ENCODE data around the gene FLRT2.

Gene FLRT2

GRCh38 chr14:85565862-85566296 is 35.9 kb downstream of the FLRT2 start:
- no peak for DNase-seq

- no peak for DNase-seq
Measured at GRCh38 chr14:85566603-85567002, 36.7 kb downstream of the FLRT2 start.

- DNase-seq: no peak
Measured at GRCh38 chr14:85572011-85572410, 42.1 kb downstream of the FLRT2 start.

- peak; percentile 2 for DNase-seq
Measured at GRCh38 chr14:85572845-85573244, 42.9 kb downstream of the FLRT2 start.

- DNase-seq: no peak
Measured at GRCh38 chr14:85573406-85573805, 43.5 kb downstream of the FLRT2 start.

- DNase-seq: no peak
Measured at GRCh38 chr14:85574853-85575616, 45.1 kb downstream of the FLRT2 start.

GRCh38 chr14:85575617-85575898 is 45.6 kb downstream of the FLRT2 start:
- DNase-seq: no peak

- no peak for DNase-seq
Measured at GRCh38 chr14:85576218-85576617, 46.3 kb downstream of the FLRT2 start.

- DNase-seq: no peak
Measured at GRCh38 chr14:85576848-85577542, 47.1 kb downstream of the FLRT2 start.

GRCh38 chr14:85577543-85578114 is 47.7 kb downstream of the FLRT2 start:
- no peak for DNase-seq

GRCh38 chr14:85578357-85578756 is 48.4 kb downstream of the FLRT2 start:
- DNase-seq: no peak

- no peak for DNase-seq
Measured at GRCh38 chr14:85578930-85579329, 49.0 kb downstream of the FLRT2 start.

- no peak for DNase-seq
Measured at GRCh38 chr14:85579942-85580341, 50.0 kb downstream of the FLRT2 start.

GRCh38 chr14:85580536-85581140 is 50.7 kb downstream of the FLRT2 start:
- no peak for DNase-seq

- DNase-seq: no peak
Measured at GRCh38 chr14:85581691-85582090, 51.7 kb downstream of the FLRT2 start.

- DNase-seq: no peak
Measured at GRCh38 chr14:85583380-85583779, 53.4 kb downstream of the FLRT2 start.

- no peak for DNase-seq
Measured at GRCh38 chr14:85584481-85584880, 54.5 kb downstream of the FLRT2 start.

GRCh38 chr14:85587151-85587711 is 57.3 kb downstream of the FLRT2 start:
- DNase-seq: peak; percentile 71

- no peak for DNase-seq
Measured at GRCh38 chr14:85590784-85591183, 60.8 kb downstream of the FLRT2 start.

GRCh38 chr14:85594217-85594616 is 64.3 kb downstream of the FLRT2 start:
- no peak for DNase-seq

GRCh38 chr14:85595981-85596380 is 66.0 kb downstream of the FLRT2 start:
- DNase-seq: peak; percentile 60

GRCh38 chr14:85596562-85596961 is 66.6 kb downstream of the FLRT2 start:
- DNase-seq: peak; percentile 67

- no peak for DNase-seq
Measured at GRCh38 chr14:85597701-85598100, 67.8 kb downstream of the FLRT2 start.

- DNase-seq: no peak
Measured at GRCh38 chr14:85599939-85600338, 70.0 kb downstream of the FLRT2 start.
